Activated CD8-positive, alpha-beta memory T cell treated with anti-CD3 and anti-CD28 coated beads for 1 hour (primary cell): ENCODE data around the gene HMCN2.

ENCODE experiments used
- DNase-seq, 2 donors: peaks; one replicate each; pipeline ENCODE4 v3.0.0-alpha.2; 2020; ENCODE audit warnings: low read depth in 1 of 2; ENCODE audit errors: extremely low read depth in 1 of 2

The HMCN2 gene

GRCh38 chr9:130359819-130360218 is 94.3 kb downstream of the HMCN2 start:
- no peak for DNase-seq

DNA sequence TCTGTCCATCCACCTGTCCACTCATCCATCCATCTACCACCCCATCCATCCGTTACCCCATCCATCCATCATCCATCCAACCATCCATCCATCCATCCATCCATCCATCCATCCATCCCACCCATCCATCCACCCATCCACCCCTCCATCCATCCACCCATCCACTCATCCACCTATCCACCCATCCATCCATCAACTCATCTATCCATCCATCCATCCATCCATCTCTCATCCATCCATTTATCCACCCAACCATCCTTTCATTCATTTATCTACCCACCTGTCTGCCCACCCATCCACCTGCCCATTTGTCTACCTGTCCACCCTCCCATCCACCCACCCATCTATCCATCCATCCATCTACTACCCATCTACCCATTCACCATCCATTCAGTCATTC is 95.1 kb downstream of the HMCN2 start:
- DNase-seq: no peak

DNA sequence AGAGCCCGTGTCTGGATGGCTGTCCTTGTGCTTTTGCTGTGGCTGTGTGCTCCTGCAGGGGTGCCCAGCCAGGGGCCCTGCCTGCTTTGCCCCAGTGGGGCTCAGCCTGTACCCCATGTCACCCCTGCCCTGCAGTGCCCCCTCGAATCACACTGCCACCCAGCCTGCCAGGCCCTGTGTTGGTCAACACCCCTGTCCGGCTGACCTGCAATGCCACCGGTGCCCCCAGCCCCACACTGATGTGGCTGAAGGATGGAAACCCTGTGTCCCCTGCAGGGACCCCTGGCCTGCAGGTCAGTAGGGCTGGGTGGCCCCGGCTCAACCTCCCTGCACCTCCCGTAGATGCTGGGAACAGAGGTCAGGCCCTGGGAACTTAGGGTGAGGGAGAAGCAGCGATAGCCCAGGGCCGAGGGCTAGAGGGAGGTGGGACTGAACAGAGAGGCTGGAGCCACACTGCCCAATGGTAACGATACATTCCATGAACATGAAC is 96.4 kb downstream of the HMCN2 start:
- no peak for DNase-seq

DNA sequence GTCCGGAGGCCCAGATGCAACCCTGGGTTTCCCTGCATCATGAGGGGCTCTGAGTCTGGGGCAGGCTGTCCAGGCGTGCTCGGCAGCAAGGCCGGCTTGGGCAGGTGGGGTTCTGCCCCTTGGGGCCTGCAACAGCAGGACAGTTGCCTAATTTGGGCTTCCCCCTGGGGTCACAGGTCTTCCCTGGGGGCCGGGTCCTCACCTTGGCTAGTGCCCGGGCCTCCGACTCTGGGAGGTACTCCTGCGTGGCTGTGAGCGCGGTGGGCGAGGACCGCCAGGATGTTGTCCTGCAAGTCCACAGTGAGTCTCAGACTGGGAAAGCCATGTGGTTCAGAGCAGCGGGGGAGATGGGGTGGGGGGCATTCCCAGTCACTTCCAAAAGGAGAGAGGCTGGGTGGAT is 97.1 kb downstream of the HMCN2 start:
- no peak for DNase-seq

DNA sequence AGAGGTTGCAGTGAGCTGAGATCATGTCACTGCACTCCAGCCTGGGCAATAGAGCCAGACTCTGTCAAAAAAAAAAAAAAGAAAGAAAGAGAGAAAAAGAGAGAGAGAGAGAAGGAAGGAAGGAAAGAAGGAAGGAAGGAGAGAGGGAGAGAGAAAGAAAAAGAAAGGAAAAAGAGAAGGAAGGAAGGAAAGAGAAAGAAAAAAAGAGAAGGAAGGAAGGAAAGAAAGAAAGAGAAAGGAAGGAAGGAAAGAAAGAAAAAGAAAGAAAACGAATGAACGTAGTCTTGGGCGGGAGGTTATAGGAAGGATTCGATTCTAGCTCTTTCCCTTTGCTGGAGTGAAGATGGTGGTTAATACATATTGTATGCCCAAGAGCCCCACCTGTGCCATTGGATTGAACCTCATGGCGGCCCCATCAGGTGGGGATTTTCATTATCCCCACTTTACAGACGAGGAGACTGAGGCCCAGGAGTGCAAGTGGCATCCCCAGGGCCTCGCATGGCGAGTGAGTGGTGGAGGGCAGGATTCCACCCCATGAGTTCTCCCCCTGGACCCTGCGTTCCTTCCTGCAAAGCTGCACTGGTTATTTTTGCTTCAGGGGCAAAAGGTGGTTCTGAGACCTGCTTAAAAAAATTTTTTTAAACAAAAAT is 98.3 kb downstream of the HMCN2 start:
- no peak for DNase-seq

GRCh38 chr9:130364619-130365322 is 99.2 kb downstream of the HMCN2 start:
- no peak for DNase-seq

- no peak for DNase-seq
These were observed 99.8 kb downstream of the HMCN2 start for GRCh38 chr9:130365323-130365721.

- no peak for DNase-seq
These were observed 100.5 kb downstream of the HMCN2 start for GRCh38 chr9:130366072-130366471.

- DNase-seq: no peak
These were observed 101.5 kb downstream of the HMCN2 start for GRCh38 chr9:130366888-130367550.

- DNase-seq: no peak
These were observed 103.1 kb downstream of the HMCN2 start for GRCh38 chr9:130368631-130369103.

DNA sequence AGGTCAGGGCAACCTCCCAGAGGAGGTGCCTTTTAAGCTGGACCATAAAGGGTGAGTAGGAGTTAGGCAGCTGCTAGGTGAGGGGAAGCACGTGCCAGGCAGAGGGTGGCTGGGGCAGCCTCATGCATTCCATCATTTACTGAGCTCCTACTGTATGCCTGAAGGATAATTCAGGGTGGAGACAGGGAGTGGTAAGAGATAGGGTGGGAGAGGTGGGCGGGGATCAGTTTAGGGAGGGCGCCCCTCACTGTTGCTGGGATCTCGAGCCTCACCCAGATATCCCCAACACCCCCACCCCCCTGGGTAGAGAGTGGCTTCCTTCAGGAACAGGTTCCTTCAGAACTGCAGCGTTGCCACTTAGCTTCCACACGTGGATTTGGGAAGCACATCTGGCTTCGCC is 104.7 kb downstream of the HMCN2 start:
- DNase-seq: no peak

- no peak for DNase-seq
These were observed 105.8 kb downstream of the HMCN2 start for GRCh38 chr9:130371196-130371966.

- no peak for DNase-seq
These were observed 106.5 kb downstream of the HMCN2 start for GRCh38 chr9:130372057-130372456.

DNA sequence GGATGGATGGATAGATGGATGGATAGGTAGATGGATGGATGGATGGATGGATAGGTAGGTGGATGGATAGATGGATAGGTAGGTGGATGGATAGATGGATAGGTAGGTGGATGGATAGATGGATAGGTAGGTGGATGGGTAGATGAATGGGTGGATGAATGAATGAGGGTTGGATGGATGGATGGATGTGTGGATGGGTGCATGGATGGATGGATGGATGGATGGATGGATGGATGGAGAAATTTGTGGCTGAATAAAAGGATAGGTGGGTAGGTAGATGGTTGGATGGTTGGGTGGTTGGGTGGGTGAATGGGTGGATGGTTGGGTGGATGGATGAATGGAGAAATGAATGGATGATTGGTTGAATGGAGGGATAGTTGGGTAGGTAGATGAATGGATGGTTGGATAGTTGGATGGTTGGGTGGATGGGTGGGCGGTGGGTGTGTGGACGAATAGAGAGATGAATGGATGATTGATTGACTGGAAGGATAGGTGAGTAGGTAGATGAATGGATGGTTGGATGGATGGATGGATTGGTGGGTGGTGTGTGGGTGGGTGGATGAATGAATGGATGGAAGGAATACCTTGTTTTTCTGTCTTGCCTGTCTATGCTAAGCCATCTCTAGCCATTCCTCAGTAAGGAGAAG is 108.2 kb downstream of the HMCN2 start:
- no peak for DNase-seq

GRCh38 chr9:130377612-130378011 is 112.1 kb downstream of the HMCN2 start:
- no peak for DNase-seq

- DNase-seq: no peak
These were observed 113.5 kb downstream of the HMCN2 start for GRCh38 chr9:130378875-130379648.

DNA sequence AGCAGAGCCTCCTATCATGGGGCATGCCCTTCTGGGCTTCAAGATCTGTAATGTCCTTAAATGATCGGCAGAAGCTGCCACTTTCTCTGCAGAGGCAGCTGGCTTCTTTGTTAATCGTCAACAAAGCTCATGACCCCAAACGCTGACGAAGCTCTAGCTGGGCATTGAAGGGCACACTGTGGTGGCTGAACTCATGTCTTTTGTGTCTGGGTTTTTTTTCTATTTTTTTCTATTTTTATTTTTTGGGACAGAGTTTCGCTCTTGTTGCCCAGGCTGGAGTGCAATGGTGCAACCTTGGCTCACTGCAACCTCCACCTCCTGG is 114.0 kb downstream of the HMCN2 start:
- no peak for DNase-seq

DNA sequence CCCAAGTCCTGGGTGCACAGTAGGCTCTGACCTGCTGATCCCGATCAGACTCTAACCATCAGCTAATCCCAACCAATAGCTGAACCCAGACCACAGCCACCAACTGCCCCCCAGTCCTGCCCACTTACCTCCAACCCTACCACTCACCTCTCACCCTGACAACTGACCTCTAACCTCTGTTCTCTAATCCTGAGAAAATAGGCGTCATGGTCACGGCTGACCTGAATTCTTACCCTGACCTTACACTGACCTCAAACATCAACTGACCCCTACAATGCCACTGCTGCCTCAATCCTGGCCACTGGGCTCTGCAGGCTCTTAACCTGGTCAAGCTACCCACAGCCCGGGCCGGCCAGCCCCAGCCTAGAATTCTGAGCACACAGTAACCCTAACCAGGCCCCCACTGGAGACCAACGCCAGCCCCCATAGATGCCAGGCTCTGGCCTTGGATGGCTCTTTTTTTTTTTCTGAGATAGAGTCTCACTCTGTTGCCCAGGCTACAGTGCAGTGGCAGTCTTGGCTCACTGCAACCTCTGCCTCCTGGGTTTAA is 115.4 kb downstream of the HMCN2 start:
- no peak for DNase-seq

GRCh38 chr9:130381660-130382059 is 116.1 kb downstream of the HMCN2 start:
- DNase-seq: no peak

DNA sequence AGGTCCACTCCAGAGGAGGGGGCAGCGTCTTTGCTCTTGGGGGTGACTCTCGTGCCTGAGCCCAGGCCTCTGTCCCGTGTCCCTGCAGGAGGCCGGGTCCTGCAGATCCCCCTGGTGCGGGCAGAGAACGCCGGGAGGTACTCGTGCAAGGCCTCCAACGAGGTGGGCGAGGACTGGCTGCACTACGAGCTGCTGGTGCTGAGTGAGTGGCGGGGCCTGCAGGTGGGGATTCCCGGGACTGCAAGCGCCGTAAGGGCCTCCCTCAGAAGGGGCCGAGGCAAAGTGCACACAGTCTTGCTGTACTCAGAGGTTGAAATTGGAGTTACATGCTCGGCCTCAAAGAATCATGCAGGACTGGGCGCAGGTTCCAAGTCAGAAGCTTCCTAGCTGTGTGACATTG is 116.5 kb downstream of the HMCN2 start:
- no peak for DNase-seq
